Measurements from ENCODE around the gene POLR1C.
"Not testable (repeated sequence)": the region's sequence is repeated elsewhere in the genome, so short reads cannot be mapped to it uniquely, and the experiment has no call there.

DNA sequence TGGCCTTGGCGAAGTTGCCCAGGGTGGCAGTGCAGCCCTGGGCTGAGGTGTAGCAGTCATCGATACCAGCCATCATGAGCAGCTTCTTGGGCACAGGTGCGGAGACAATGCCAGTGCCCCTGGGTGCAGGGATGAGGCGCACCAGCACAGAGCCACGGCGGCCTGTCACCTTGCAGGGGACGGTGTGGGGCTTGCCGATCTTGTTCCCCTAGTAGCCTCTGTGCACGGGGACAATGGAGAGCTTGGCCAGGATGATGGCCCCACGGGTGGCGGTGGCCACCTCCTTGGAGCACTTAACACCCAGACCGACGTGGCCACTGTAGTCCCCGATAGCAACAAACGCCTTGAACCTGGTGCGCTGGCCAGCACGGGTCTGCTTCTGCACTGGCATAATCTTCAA lies 22.1 kb downstream of the POLR1C start:
- TF ChIP-seq, protein P1, sequence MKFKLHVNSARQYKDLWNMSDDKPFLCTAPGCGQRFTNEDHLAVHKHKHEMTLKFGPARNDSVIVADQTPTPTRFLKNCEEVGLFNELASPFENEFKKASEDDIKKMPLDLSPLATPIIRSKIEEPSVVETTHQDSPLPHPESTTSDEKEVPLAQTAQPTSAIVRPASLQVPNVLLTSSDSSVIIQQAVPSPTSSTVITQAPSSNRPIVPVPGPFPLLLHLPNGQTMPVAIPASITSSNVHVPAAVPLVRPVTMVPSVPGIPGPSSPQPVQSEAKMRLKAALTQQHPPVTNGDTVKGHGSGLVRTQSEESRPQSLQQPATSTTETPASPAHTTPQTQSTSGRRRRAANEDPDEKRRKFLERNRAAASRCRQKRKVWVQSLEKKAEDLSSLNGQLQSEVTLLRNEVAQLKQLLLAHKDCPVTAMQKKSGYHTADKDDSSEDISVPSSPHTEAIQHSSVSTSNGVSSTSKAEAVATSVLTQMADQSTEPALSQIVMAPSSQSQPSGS (IDR thresholded peaks at IDR 0.05; ENCODE audit: low read length): not testable (repeated sequence)
- not testable (repeated sequence) for TF ChIP-seq POLR2A (IDR thresholded peaks at IDR 0.05; ENCODE audit: low read depth, low read length); ZNF24 (IDR thresholded peaks at IDR 0.05); CTCF (IDR thresholded peaks at IDR 0.05 in 2 of 3, conservative IDR thresholded peaks at IDR 0.05 in 1 of 3; ENCODE audit: control insufficient read depth in 2 of 3, extremely low read depth in 1 of 3, insufficient read depth in 1 of 3, low read depth in 3 of 3, low read length in 3 of 3); SIN3A (IDR thresholded peaks at IDR 0.05; ENCODE audit: low read depth, low read length)

All from GM12878 (cell line).